Left lung (tissue), 10 donors: ENCODE measurements around the gene ANK3. TPM values are rescaled to one million over a fixed set of nuclear protein-coding genes. Genes with fewer than 3 reads are reported as not detected.

ENCODE experiments used
- ATAC-seq: fragments of 200-7000 bp; cut with Tn5 transposase; one replicate; pipeline ENCODE4 v1.9.1; 2020; ENCODE audit warnings: moderate library complexity
- DNase-seq, 4 donors: peaks; one replicate each; pipeline ENCODE4 v3.0.0-alpha.2; 2013 to 2020
- H3K27ac ChIP-seq, 2 donors: fragments of 200-600 bp; sonication (generic) in 1 of 2; one replicate each; pipeline versions ENCODE4 v1.5.0 to v1.8.0; 2020 to 2021
- H3K27me3 ChIP-seq, 2 donors: fragments of 200-600 bp; sonication (generic) in 1 of 2; one replicate each; pipeline versions ENCODE4 v1.5.0 to v1.8.0; 2020 to 2021
- H3K36me3 ChIP-seq, 2 donors: fragments of 200-600 bp; sonication (generic) in 1 of 2; one replicate each; pipeline versions ENCODE4 v1.5.0 to v1.8.0; 2020 to 2021
- H3K4me1 ChIP-seq, 2 donors: fragments of 200-600 bp; one replicate each; pipeline ENCODE4 v1.8.0; 2021
- H3K4me3 ChIP-seq, 2 donors: fragments of 200-600 bp; sonication (generic) in 1 of 2; one replicate each; pipeline versions ENCODE4 v1.5.0 to v1.8.0; 2020 to 2021; ENCODE audit warnings: mild to moderate bottlenecking in 1 of 2
- H3K9me3 ChIP-seq, 2 donors: fragments of 200-600 bp; sonication (generic) in 1 of 2; one replicate each; pipeline versions ENCODE4 v1.5.0 to v1.8.0; 2020 to 2021
- intact Hi-C, 2 donors: fragments of 100-400 bp; cut with DNase I; formaldehyde crosslinking; loops; one replicate each; pipeline versions ENCODE4 v1.11.2 to v1.14.2; 2022
- polyA plus RNA-seq, 6 donors: library from polyadenylated mRNA; unstranded; fragments of 120-200 nt; gene quantifications; one replicate each; pipeline ENCODE4 v1.2.1, GENCODE V29; 2013; ENCODE audit not compliant: insufficient read length in 6 of 6
- total RNA-seq, 2 donors: library from RNA; stranded (reverse); fragmentation: NEBNext Ultra II Directional; extraction: Animal tissue kit (Norgen Biotek cat#: 25700); gene quantifications; one replicate each; pipeline ENCODE4 v1.2.1, GENCODE V29; 2021
- TF ChIP-seq, protein P1 (sequence below), 2 donors: fragments of 200-600 bp; sonication (generic) in 1 of 2; IDR thresholded peaks; one replicate each; pipeline versions ENCODE4 v1.5.0 to v1.8.0; 2021; ENCODE audit warnings: antibody characterized with exemption in 2 of 2
- donor health status: DM: no; HTN: yes; CAD: no.
- donor health status: DM: no; HTN: no; CAD: no.

ANK3 gene
- total and polyA plus RNA-seq, 8 donors = 22.1 to 74.1 (median 35.1) TPM

DNA sequence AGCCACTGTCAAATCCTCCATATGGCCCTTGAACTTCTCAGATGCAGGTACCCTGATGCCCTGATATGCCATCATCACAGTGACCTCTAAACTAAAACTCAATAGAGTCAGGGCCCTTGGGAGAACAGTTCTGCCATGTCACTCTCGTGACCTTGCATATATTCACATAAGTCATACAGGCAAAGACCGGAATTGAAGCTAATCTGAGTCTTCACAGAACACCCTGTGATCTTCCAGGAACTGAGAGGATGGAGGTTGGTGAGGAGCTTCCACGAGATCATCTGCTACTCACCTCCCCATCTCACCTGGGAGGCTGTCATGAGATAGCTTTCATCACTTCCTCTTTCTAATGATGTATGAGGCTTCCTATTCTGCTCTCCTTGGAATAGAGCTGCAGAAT lies 254.7 kb downstream of the ANK3 start:
- Histone ChIP-seq H3K4me3 (no peak overlapping the region), H3K27me3 (no peaks in the 10 kb centered on the region), H3K9me3 (no peaks in the 10 kb centered on the region), H3K36me3 (no peaks in the 10 kb centered on the region), H3K27ac (no peak overlapping the region), H3K4me1 (no peaks in the 10 kb centered on the region)
- intact Hi-C loops = no loop called here
- TF ChIP-seq, protein P1, sequence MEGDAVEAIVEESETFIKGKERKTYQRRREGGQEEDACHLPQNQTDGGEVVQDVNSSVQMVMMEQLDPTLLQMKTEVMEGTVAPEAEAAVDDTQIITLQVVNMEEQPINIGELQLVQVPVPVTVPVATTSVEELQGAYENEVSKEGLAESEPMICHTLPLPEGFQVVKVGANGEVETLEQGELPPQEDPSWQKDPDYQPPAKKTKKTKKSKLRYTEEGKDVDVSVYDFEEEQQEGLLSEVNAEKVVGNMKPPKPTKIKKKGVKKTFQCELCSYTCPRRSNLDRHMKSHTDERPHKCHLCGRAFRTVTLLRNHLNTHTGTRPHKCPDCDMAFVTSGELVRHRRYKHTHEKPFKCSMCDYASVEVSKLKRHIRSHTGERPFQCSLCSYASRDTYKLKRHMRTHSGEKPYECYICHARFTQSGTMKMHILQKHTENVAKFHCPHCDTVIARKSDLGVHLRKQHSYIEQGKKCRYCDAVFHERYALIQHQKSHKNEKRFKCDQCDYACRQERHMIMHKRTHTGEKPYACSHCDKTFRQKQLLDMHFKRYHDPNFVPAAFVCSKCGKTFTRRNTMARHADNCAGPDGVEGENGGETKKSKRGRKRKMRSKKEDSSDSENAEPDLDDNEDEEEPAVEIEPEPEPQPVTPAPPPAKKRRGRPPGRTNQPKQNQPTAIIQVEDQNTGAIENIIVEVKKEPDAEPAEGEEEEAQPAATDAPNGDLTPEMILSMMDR (IDR thresholded peaks at IDR 0.05) = no peak
- ATAC-seq (no peak), DNase-seq (no peak)

DNA sequence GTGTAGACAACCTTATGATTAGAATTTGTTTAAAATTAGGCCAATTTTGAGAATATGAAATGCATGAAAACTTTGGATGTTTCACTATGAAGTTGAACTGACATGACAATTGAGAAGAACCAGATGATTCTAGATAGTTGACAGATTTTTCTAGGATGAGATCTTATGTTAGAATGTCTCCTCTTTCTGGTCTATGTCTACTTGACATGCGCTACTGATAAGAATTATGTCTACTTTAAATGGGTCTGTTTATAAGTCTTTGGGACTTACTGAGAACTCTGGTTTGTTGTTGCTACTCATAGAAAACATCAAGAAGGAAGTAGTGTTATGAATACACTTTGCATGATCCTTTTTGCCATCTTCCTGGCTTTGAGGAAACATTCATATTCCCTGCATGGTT lies 255.1 kb downstream of the ANK3 start:
- intact Hi-C loops = no loop called here
- no peak overlapping the region for H3K27ac ChIP-seq
- TF ChIP-seq, protein P1 (IDR thresholded peaks at IDR 0.05) = no peak
- H3K4me3 ChIP-seq = no peak overlapping the region
- H3K9me3 ChIP-seq = no peaks in the 10 kb centered on the region
- no peaks in the 10 kb centered on the region for H3K27me3 ChIP-seq
- DNase-seq = no peak
- H3K36me3 ChIP-seq = no peaks in the 10 kb centered on the region
- no peaks in the 10 kb centered on the region for H3K4me1 ChIP-seq
- no peak for ATAC-seq

DNA sequence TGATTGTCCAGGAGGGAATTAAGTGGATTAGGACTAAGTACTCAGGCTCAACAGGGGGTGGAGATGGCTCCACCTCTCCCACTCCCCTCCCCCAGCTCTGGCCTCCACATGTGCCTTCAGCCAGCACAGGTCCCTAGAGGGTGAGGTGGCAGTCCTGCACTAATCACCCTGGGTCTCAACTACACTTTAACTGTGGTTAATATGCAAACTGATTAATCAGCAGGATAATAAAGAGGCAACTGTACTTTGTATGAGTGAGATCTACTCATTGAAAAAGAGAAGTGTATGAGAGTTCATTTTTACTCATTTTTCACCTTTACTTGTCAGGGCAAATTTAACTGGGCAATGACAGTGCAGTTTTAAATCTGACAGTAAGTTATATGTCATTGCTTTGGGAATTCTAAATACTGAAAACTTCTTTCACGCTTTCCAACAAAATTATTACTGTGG lies 259.5 kb downstream of the ANK3 start:
- ATAC-seq (peak; percentile 66), DNase-seq (no peak)
- no peak overlapping the region for H3K27ac ChIP-seq
- H3K27me3 ChIP-seq = no peaks in the 10 kb centered on the region
- H3K4me1 ChIP-seq = no peaks in the 10 kb centered on the region
- no peaks in the 10 kb centered on the region for H3K36me3 ChIP-seq
- TF ChIP-seq, protein P1 (IDR thresholded peaks at IDR 0.05) = no peak
- no peak overlapping the region for H3K4me3 ChIP-seq
- intact Hi-C loops = no loop called here
- H3K9me3 ChIP-seq = no peaks in the 10 kb centered on the region

DNA sequence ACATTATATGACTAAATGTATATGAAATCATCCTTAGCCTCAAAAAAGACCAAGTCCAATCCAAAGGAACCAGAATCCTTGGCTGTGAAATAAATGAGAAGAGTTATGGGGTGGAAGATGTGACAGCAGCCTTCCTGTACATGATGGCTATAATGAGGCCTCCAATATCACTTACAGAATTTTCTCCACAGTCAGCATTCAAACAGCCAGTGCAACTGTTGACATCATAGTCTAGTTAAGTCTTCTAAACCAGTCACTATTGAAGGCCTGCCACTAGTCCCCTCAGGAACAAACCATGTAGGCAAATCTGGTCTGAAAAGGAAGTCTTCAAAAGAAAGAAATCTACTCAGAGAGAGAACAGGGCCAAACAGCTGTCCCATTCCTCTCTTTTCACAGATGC lies 263.8 kb downstream of the ANK3 start:
- no peak overlapping the region for H3K4me3 ChIP-seq
- DNase-seq (no peak), ATAC-seq (no peak)
- TF ChIP-seq, protein P1 (IDR thresholded peaks at IDR 0.05) = no peak
- H3K27me3 ChIP-seq = no peaks in the 10 kb centered on the region
- intact Hi-C loops = no loop called here
- no peak overlapping the region for H3K27ac ChIP-seq
- no peaks in the 10 kb centered on the region for H3K4me1 ChIP-seq
- no peaks in the 10 kb centered on the region for H3K9me3 ChIP-seq
- H3K36me3 ChIP-seq = no peaks in the 10 kb centered on the region

DNA sequence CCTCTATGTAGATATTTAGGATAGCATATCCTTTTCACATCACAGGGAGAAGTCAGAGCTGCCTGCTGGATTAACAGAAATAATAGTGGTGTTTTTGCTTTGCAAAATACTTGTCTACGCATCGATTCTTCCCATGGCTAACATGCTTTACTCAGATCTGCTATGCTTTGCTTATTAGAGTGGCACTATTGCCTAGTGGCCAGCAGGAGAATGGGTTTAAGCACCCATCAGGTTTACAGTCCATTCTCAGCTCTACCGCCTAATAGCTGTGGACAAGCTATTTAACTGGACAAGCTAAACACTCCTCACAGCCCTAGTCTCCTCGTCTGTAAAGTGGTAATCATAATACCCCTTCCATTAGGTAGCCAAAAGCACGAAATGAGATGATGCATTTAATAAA lies 265.1 kb downstream of the ANK3 start:
- Histone ChIP-seq H3K4me3 (no peak overlapping the region), H3K9me3 (no peaks in the 10 kb centered on the region), H3K36me3 (no peaks in the 10 kb centered on the region), H3K27ac (no peak overlapping the region), H3K27me3 (no peaks in the 10 kb centered on the region), H3K4me1 (no peaks in the 10 kb centered on the region)
- ATAC-seq = no peak
- intact Hi-C loops = no loop called here
- DNase-seq = no peak
- TF ChIP-seq, protein P1 (IDR thresholded peaks at IDR 0.05) = no peak
